Measurements from ENCODE around the gene HCRT. TPM values are rescaled to one million over a fixed set of nuclear protein-coding genes. Genes with fewer than 3 reads are reported as not detected.

HCRT gene
- total RNA-seq, 2 experiments from 2014 or later, result not detected

DNA sequence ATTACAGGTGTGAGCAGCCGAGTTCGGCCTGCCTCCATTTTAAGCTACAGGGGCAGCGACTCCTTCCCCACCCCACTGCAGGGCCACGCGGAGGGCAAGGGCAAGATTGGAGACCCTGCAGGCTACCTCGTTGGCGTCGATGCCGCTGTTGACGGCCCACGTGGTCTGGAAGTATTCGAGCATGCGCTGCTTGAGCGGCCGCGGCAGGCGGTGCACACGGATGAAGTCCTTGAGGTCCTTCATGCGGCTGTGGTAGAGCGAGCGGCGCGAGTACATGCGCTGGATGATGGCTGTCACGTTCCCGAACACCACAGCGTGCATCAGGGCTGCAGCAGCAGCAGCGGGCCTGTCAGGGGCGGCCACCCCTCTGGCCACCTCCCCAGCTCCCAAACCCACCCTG is 15.9 kb downstream of the HCRT start:
- ChIA-PET POLR2A (no interaction called here), CTCF (ENCODE audit: unreplicated experiment) (no interaction called here)
- BruUV-seq (replicated peaks), result no TSS peak
- TF ChIP-seq CTCF (conservative IDR thresholded peaks at IDR 0.05; ENCODE audit: low read length) (no peak), EZH2phosphoT487 (IDR thresholded peaks at IDR 0.05; ENCODE audit: borderline replicate concordance, low read depth, low read length) (no peak)
- H3K36me3 ChIP-seq (ENCODE audit: insufficient read depth, low read length), result no peaks in the 10 kb centered on the region
- H3K79me2 ChIP-seq (ENCODE audit: insufficient read depth, low read depth, low read length), result no peaks in the 10 kb centered on the region
- no peaks in the 10 kb centered on the region for H3K4me1 ChIP-seq (ENCODE audit: insufficient read depth, low read length, poor library complexity, severe bottlenecking)
- H3K27ac ChIP-seq (ENCODE audit: low read depth, low read length, poor library complexity, severe bottlenecking), result no peak overlapping the region
- no peaks in the 10 kb centered on the region for H3K9me3 ChIP-seq (ENCODE audit: low read length)
- no peaks in the 10 kb centered on the region for H3K9me2 ChIP-seq (ENCODE audit: insufficient read depth, low read length)
- no peak for DNase-seq (ENCODE audit: low spot score)
- no peaks in the 10 kb centered on the region for H4K20me1 ChIP-seq (ENCODE audit: insufficient read depth, low read length)
- H2AFZ ChIP-seq (ENCODE audit: low read length), result no peak overlapping the region
- H3K4me2 ChIP-seq (ENCODE audit: low read length), result no peak overlapping the region
- H3K4me3 ChIP-seq (ENCODE audit: low read depth, low read length, poor library complexity, severe bottlenecking), result no peak overlapping the region
- intact Hi-C loops (cut with micrococcal nuclease; ENCODE audit: unreplicated experiment), result no loop called here

- Histone ChIP-seq H3K27ac (ENCODE audit: low read depth, low read length, poor library complexity, severe bottlenecking) (no peak overlapping the region), H3K9me3 (ENCODE audit: low read length) (no peaks in the 10 kb centered on the region), H3K79me2 (ENCODE audit: insufficient read depth, low read depth, low read length) (no peaks in the 10 kb centered on the region), H3K4me3 (ENCODE audit: low read depth, low read length, poor library complexity, severe bottlenecking) (no peak overlapping the region), H3K9me2 (ENCODE audit: insufficient read depth, low read length) (no peaks in the 10 kb centered on the region), H3K4me2 (ENCODE audit: low read length) (no peak overlapping the region), H4K20me1 (ENCODE audit: insufficient read depth, low read length) (no peaks in the 10 kb centered on the region), H3K36me3 (ENCODE audit: insufficient read depth, low read length) (no peaks in the 10 kb centered on the region), H2AFZ (ENCODE audit: low read length) (no peak overlapping the region), H3K4me1 (ENCODE audit: insufficient read depth, low read length, poor library complexity, severe bottlenecking) (no peaks in the 10 kb centered on the region)
- TF ChIP-seq EZH2phosphoT487 (IDR thresholded peaks at IDR 0.05; ENCODE audit: borderline replicate concordance, low read depth, low read length) (no peak), CTCF (conservative IDR thresholded peaks at IDR 0.05; ENCODE audit: low read length) (no peak)
- BruUV-seq (replicated peaks), result no TSS peak
- CTCF ChIA-PET (ENCODE audit: unreplicated experiment), result no interaction called here
- intact Hi-C loops (cut with micrococcal nuclease; ENCODE audit: unreplicated experiment), result no loop called here
- no peak for DNase-seq (ENCODE audit: low spot score)
- POLR2A ChIA-PET, result interaction anchor here (0.6 kb wide), 1 partner anchor 47 kb away, joined by 6 read pairs; no protein-coding TSS in a partner anchor
Observed at GRCh38 chr17:42167807-42168206, 17.4 kb downstream of the HCRT start.

GRCh38 chr17:42166196-42166763 is 19.0 kb downstream of the HCRT start:
- intact Hi-C loops (cut with micrococcal nuclease; ENCODE audit: unreplicated experiment), result no loop called here
- BruUV-seq (replicated peaks), result no TSS peak
- CTCF ChIA-PET (ENCODE audit: unreplicated experiment), result interaction anchor here (0.6 kb wide), 1 partner anchor 11 kb away, joined by 3 read pairs; no protein-coding TSS in a partner anchor

More at GRCh38 chr17:42166196-42166763, 19.0 kb downstream of the HCRT start:
- POLR2A ChIA-PET, result no interaction called here
- Histone ChIP-seq H3K27ac (ENCODE audit: low read depth, low read length, poor library complexity, severe bottlenecking) (no peak overlapping the region), H3K4me1 (ENCODE audit: insufficient read depth, low read length, poor library complexity, severe bottlenecking) (no peaks in the 10 kb centered on the region), H3K4me2 (ENCODE audit: low read length) (no peak overlapping the region), H3K79me2 (ENCODE audit: insufficient read depth, low read depth, low read length) (no peaks in the 10 kb centered on the region), H3K36me3 (ENCODE audit: insufficient read depth, low read length) (no peaks in the 10 kb centered on the region), H4K20me1 (ENCODE audit: insufficient read depth, low read length) (no peaks in the 10 kb centered on the region), H3K9me3 (ENCODE audit: low read length) (no peaks in the 10 kb centered on the region), H3K4me3 (ENCODE audit: low read depth, low read length, poor library complexity, severe bottlenecking) (no peak overlapping the region), H3K9me2 (ENCODE audit: insufficient read depth, low read length) (no peaks in the 10 kb centered on the region), H2AFZ (ENCODE audit: low read length) (no peak overlapping the region)
- DNase-seq (ENCODE audit: low spot score), result no peak
- TF ChIP-seq CTCF (conservative IDR thresholded peaks at IDR 0.05; ENCODE audit: low read length) (no peak), EZH2phosphoT487 (IDR thresholded peaks at IDR 0.05; ENCODE audit: borderline replicate concordance, low read depth, low read length) (no peak)

Measured in OCI-LY7 (cell line).